ENCODE data around the gene PRDX6.
"Not testable (repeated sequence)": the region's sequence is repeated elsewhere in the genome, so short reads cannot be mapped to it uniquely, and the experiment has no call there.

GRCh38 chr1:173493125-173493524 lies 16.0 kb downstream of the PRDX6 start:
- TF ChIP-seq EP300 (IDR thresholded peaks at IDR 0.05); CTCF (IDR thresholded peaks at IDR 0.05); MYC (IDR thresholded peaks at IDR 0.05; ENCODE audit: borderline replicate concordance, low read length); FOSL2 (IDR thresholded peaks at IDR 0.05); FOSL2 (CRISPR knock-in tag; IDR thresholded peaks at IDR 0.05): not testable (repeated sequence)
